ENCODE data around the gene PHLPP1.

Gene PHLPP1

DNA sequence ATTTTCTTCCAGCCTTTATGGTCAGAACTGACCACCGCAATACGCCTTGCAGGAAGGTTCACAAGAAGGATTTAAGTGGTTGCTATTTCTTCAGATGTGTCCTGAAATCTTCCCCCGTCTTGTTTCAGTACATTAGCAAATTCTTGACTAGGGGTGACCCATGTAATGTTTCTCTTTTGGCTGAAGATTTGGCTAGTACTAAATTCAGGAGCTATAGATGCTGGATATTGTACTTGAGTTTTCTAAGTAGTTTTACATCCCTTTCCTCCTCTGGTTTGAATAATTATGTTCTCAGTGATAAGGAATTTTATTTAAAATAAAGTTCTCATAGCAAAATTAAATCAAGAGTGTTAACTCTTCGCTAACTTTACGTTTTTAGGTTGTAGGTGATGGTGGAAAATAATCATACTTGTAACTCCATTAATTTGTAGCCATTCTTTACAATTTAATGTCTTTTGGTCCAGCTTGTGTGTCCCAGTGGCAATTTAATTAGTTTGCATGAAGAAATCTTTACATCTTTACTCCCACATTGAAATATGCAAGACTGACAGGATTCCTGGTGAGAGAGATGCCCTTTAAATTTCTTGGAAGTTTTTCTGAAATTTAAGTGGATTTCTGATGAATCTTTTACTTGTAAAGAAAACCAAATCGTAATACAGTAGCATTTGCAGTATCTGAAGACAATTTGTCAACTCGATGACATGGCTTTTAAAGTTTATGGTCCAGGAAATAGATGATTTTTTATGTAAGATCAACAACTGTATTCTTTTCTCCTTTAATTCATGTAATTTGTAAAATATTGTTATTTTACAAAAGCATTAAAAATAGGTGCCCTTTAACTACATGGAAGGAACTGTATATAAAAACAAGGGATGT, 2.8 kb downstream of the PHLPP1 start:
- H3K27ac ChIP-seq, result no peak overlapping the region
- no peak for TF ChIP-seq ZFX (IDR thresholded peaks at IDR 0.05; ENCODE audit: borderline replicate concordance)
- TF ChIP-seq, protein P1, sequence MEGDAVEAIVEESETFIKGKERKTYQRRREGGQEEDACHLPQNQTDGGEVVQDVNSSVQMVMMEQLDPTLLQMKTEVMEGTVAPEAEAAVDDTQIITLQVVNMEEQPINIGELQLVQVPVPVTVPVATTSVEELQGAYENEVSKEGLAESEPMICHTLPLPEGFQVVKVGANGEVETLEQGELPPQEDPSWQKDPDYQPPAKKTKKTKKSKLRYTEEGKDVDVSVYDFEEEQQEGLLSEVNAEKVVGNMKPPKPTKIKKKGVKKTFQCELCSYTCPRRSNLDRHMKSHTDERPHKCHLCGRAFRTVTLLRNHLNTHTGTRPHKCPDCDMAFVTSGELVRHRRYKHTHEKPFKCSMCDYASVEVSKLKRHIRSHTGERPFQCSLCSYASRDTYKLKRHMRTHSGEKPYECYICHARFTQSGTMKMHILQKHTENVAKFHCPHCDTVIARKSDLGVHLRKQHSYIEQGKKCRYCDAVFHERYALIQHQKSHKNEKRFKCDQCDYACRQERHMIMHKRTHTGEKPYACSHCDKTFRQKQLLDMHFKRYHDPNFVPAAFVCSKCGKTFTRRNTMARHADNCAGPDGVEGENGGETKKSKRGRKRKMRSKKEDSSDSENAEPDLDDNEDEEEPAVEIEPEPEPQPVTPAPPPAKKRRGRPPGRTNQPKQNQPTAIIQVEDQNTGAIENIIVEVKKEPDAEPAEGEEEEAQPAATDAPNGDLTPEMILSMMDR (IDR thresholded peaks at IDR 0.05), result no peak

DNA sequence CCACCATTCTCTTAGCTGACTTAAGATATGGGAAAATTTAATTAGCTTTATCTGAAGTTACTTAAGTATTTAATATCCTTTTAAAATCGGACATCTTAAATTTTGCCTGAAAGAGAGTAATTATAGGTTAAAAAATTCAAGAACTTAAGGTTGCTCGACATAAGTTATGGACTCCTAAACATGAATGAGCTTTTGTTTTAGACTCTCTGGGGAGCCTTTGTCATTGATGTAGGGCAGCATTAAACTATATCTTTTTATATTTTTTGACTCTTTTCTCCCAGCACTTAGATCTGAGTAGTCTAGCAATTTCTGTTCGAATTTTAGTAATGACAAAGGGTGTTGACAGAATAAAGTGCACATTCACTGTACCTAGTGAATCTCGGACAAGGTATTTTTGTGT, 4.7 kb downstream of the PHLPP1 start:
- no peak for TF ChIP-seq ZFX (IDR thresholded peaks at IDR 0.05; ENCODE audit: borderline replicate concordance)
- TF ChIP-seq, protein P1 (IDR thresholded peaks at IDR 0.05), result no peak
- no peak overlapping the region for H3K27ac ChIP-seq

DNA sequence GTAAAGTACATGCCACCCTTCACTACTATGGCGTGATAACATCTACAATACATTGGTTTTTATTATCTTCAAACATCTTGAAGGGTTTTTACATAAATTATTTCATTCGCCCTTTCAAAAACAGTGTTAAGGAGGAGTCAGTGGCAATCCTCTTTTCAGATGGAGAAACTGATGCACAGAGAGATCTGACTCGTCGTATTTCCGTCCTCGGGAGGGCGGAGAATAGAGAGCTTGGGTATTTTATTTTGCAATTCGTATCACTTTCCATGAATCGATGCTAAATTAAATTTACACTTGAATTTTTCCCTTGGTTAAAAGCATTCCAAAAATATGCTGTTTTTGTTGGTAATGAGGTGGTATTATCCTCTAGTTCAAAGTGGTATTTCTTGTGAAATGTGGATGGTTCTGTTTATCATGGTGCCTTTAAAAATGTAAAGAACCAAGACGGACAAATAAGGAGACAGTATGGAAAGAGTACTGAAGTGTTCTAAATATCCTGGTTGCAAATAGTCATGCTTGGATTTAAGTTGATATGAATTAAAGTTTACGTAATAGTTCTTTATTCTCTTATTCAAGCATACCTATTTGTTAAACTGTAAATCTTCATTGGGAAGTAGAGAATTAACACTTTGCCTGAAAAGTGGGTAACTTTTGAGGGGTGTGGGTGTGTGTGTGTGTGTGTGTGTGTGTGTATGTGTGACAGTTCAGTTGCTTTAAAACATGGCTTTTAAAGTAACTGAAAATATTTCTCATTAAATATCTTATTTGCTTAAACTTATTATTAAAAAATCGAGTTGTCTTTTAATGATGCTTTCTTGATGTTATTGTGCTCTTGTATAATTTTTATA, 5.6 kb downstream of the PHLPP1 start:
- H3K27ac ChIP-seq, result no peak overlapping the region
- TF ChIP-seq, protein P1 (IDR thresholded peaks at IDR 0.05), result no peak
- no peak for TF ChIP-seq ZFX (IDR thresholded peaks at IDR 0.05; ENCODE audit: borderline replicate concordance)

DNA sequence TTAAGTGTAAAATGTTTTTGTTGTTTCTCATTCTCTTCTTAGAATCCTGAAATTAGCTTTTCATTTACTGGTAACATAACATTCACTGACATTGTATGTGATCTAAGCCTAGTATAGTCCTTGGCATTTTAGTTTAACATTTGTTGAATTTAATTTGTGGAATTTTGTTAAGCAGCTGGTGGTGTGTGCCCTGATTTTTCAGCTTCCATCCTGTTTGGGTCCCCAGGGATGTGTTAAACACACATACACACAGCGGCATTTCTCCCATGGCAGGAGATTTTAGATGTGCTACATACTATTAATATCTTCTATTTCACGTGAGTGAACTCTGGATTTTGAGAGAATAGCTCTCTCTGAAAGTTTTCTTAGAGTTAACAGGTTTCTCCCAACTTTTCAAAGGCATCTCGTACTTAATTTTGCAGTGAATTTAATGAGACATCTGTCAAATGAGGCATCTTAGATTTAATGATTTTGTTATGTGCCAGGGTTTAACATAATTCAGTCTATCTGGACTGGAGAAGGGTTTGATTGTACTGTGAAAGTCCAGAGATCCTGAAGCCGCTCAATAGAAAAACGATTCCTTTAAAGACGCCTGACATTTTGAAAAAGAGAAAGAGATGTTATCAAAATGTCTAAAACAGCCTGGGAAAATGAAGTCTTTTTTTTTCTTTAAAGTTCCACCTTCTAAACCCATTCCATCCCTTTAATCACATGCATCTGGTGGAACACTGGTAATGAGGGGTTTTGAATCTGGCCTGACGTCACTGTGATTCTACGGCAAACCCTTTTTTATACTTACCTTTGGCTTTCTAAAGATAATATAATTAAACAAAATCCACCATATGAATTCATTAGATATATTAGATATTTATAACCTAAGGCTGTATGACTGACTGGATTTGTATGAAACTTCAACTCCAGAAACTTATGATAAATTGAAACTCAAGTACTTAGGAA, 6.8 kb downstream of the PHLPP1 start:
- no peak overlapping the region for H3K27ac ChIP-seq
- TF ChIP-seq ZFX (IDR thresholded peaks at IDR 0.05; ENCODE audit: borderline replicate concordance), result no peak
- TF ChIP-seq, protein P1 (IDR thresholded peaks at IDR 0.05), result no peak

DNA sequence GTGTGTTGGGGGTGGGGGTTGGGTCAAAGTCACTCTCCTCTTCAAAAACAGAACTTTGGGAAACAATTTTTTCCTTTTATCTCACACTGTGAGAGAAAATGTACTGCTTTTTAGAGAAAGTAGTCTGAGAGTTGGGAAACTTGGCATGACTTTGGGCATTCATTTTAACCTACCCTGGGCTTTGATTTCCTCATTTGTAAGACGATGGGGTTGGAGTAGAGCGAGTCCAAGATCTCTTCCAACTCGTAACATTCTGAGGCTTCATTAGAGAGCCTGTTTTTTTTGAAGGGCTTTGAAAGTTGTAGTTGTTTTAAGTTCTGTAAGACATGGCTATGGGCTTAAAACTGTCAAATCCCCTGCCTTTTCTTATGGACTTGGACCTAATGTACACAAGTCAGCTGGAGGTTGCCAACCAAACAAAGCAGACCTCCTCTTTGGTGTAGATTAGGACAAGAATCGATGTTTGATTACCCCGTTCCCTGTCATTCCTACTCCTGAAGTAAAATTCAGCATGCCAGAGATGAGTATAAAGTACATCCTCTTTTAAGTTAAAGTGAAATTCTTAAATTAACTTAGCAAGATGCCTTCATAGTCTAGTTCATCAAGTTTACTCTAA, 8.4 kb downstream of the PHLPP1 start:
- H3K27ac ChIP-seq, result no peak overlapping the region
- TF ChIP-seq, protein P1 (IDR thresholded peaks at IDR 0.05), result no peak
- no peak for TF ChIP-seq ZFX (IDR thresholded peaks at IDR 0.05; ENCODE audit: borderline replicate concordance)

DNA sequence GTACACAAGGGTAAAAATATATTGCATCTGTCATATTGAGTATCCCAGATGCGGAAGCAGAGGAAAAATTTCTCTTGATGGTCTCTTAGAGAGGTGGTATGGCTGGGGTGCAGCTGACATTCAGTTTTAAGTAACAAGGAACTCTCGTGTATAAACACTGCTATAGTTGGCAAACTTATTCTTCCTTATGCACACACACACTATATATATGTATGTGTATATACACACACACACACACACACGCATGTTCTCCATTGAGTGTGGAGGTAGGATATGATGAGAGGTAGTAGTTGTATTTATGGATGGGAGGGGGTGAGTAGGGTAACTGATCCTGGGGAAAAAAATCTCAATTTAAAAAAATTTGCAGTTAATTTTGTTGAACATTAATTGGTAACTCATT, 10.6 kb downstream of the PHLPP1 start:
- no peak for TF ChIP-seq ZFX (IDR thresholded peaks at IDR 0.05; ENCODE audit: borderline replicate concordance)
- TF ChIP-seq, protein P1 (IDR thresholded peaks at IDR 0.05), result no peak
- no peak overlapping the region for H3K27ac ChIP-seq

Data from 22Rv1 (cell line).